GM21717 (cell line): ENCODE results near the gene MARK3.

ENCODE experiments used
- ATAC-seq: cut with Tn5 transposase; IDR thresholded peaks from one replicate; pipeline ENCODE4 v1.9.1; 2021; ENCODE audit warnings: mild to moderate bottlenecking, moderate library complexity; ENCODE audit not compliant: unreplicated experiment

MARK3 gene

DNA sequence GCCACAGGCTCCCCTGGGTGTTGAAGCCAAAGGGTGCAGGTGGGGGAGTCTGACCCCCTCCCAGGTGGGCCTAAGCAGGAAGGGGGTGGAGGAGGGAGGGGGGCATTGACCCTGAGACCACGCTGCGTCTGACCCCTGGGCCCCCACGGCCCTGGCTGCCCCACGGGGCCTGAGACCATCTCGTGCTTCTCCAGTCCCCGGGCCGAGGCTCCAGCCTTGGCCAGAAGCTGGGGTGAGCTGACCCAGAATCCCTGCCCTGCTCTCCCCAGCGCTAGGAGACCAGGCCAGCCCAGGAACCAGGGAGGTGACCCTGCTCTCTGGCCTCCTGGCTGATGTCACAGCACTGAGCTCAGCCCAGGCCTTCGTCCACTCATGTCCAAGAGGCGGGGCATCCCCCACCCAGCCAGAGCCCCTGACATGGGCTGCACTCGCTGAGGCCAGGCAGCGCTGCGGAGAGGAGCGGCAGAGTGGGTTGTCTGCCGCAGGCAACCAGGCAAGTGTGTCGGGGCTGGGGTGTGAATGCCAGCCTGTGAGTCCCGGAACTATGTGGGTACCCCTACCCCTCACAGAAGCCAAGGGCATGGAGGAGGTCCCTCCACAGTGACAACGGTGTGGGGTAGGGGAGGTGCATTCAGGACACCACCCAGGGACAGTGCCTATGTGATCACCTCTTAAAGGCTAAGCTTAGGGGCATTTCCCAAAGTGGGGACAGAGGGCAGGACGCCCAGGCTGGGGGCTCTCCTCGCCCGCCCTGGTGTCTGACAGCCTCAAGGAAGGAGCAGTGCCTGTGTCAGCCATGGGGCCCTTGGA lies 150.1 kb downstream of the MARK3 start:
- ATAC-seq = no peak

GRCh38 chr14:103535891-103536565 lies 150.8 kb downstream of the MARK3 start:
- ATAC-seq = no peak

GRCh38 chr14:103536693-103537092 lies 151.5 kb downstream of the MARK3 start:
- ATAC-seq = no peak

DNA sequence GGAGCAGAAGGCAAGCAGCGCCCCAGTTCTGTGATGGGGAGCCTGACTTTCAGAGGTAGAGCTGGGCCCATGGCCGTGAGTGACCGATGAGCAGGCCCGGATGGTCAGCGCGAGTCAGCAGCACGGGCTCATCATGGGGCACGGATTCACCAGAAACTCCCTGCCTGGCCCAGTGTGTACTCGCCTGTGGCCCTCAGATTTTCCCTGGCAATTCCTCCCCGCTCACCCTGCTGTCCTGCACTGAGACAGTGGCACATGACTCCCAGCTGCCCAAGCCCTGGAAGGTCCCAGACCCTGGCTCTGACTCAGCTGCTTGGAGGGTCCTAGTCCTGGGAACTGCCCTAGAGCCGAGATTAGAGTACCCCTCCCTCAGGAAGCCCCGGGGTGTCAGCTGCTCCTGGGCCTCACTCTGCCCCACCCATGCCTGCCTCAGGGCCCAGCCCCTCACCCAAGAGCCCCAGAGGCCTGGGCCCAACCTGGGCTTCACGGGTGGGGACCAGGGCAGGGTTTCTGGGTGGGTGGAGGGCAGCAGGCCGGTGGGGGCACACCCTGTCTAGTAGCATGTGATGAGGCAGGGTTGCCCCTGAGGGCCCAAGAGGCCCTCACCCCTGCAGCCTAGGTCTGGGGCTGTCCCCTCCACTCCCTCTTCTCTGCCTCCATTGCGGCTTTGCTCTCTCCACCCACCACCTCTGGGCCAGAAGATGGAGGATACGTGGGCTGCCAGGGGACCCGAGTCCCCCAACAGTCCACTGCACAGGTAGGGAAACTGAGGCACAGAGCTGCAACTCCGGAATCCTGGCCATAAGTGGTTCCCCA lies 152.2 kb downstream of the MARK3 start:
- no peak for ATAC-seq

- no peak for ATAC-seq
These were observed 153.3 kb downstream of the MARK3 start for GRCh38 chr14:103538291-103539055.

DNA sequence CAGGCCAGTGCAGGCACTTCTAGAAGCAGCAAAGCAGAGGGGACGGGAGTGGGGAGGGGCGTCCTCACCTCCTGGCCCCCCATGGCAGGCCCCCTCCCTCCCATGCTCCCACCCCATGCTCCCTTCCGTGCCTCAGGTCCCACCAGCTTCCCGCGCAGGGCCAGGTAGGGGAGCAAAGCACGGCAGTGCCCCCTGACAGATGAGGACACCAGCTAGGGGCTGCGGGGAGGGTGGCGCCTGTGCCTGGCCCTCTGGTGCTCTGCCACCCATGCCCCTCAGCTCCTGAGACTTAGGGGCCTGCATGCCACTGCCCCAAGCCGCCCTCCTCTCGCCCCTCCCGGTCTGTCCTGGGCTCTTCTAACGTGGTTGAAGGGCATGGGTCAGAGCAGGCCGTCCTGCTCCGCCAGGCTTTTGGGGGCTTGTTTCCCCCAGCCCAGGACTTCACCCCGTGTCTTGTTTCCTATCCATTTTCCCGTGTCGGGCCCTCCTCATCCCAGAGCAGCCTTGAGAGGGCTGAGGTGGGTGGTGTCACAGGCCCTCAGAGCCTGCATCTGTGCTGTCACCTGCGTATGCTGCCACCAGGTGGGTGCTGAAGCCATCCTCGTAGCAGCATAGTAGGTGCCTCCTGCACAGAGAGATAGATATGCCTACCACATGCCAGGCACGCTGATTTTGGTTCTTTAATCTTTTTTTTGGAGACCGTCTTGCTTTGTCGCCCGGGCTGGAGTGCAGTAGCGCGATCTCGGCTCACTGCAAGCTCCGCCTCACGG lies 154.0 kb downstream of the MARK3 start:
- ATAC-seq = no peak

GRCh38 chr14:103540821-103541708 lies 155.8 kb downstream of the MARK3 start:
- ATAC-seq = no peak

DNA sequence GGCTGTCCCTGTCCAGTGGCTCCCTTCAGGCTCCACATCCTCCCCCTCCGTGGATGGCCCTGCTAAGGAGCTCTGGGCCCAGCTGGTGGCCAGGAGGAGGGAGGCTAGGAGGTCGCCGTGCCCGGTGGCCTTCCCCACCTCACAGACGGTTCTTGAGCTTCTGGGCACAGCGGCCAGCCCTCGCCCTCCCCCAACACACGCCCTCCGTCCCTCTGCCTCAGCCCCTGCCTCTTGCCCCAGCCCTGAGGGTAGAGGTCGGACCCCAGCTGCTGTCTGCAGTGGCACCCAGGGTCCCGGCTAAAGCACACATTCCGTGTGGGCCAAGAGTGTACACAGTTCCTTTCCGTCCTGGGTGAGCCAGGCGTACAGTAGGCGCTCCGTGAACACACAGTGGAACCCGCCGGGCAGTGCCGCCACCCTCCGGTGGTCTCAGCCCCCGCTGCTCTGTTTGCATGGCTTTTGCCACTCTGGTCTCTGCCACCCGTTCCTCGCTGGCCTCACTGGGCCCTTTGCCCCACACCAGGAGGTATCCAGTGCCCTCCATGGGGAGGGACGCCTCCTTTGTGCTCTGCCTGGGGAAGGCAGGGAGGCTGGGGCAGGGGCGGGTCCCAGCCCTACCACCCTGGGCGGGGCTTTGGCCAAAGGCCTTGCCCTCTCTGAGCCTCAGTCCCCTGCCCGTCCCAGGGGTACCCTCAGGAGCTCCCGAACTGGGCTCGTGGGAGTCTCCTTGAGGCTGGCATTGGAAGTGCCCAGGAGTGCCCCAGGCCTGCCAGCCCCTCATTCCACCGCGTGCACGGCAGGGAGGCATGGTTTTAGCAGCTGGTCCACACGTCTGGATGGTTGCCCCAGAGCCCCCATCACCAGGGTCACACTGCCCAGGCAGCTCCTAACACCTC lies 156.7 kb downstream of the MARK3 start:
- ATAC-seq = no peak

- ATAC-seq = no peak
These were observed 157.4 kb downstream of the MARK3 start for GRCh38 chr14:103542605-103543088.

DNA sequence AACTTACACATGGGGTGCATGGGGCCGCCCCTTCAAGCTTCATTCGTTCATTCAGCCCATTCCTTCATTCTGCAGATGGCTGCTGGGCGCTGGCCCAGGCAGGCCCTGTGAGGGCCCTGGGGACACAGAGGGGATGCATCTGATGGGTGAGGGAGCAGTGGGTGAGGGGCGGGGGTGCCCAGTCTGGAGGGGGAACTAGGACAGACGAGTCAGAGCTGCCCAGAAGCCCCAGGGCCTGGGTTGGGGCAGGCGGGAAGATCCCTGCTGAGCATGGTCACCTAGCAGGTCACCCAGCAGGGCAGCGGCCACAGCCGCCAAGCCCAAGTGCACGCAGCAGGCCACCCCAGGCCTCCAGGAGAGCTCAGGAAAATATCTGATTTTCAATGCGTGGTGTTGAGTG lies 157.9 kb downstream of the MARK3 start:
- no peak for ATAC-seq

- no peak for ATAC-seq
These were observed 158.6 kb downstream of the MARK3 start for GRCh38 chr14:103543721-103544387.

DNA sequence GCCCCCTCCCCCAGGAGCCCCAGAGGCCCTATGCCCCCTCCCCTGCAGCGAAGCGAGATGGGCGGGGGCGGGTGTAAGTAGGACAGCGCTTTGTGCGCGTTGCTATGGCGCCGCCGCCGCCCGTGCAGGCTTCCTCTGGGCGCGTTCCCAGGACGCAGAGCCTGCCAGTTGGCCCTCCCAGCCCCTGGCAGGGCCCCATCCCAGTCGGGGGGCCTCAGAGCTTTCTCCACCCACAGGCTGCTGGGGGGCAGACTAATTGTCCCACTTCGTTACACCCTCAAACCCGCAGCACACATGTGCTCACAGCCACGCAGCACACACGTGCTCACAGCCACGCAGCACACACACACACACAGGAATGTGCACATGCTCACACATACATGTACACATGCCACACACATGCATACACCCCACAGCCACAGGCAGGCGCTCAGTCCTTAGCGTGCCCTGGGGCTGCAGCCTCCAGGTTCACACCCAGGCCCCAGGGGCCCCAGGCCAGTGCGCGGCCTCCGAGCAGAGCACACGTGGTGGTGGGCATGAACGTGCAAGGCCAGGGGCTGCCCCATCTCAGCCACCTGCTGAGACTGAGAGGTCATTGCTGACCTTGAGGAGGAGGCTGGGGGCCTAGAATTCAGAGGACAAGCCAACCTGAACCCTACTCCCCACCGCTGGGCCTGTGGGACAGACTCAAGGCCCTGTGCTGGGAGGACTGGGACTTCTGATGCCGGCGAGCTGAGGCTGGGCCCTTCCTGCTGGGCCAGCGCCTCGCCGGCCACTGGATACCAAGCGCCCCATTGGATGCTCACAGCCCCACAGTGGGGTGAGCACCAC lies 159.4 kb downstream of the MARK3 start:
- no peak for ATAC-seq

DNA sequence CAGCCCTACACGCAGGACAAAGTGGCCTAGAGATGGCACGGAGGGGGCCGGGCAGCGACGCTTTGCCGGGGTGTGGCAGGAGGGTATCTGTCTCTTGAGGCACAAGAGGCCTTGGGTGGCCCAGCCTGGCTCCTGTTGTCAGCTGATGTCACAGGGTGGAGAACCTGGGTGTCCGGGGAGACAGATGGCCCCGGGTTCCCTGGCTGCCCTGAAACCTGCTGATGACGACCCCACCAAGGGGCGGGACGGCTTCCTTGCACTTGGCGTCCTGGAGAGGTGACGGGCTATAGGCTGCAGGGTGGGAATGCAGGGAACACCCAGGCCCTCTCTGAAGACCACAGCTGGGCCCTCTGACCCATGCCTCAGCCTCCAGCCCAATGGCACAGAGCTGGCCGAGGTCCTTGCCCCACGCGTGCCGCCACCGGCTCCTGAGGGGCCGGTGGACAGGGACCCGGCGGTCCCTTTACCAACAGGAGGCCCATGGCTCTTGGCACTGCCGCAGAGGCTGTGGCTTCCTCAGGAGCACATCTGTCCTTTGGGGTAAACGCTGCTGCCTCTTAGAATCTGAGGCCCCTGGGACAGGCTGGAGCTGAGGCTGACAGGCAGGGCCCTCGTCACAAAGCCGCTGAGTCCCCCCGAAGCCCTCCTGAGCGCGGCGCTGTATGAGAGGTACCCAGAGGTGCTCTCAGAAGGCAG lies 160.2 kb downstream of the MARK3 start:
- no peak for ATAC-seq

DNA sequence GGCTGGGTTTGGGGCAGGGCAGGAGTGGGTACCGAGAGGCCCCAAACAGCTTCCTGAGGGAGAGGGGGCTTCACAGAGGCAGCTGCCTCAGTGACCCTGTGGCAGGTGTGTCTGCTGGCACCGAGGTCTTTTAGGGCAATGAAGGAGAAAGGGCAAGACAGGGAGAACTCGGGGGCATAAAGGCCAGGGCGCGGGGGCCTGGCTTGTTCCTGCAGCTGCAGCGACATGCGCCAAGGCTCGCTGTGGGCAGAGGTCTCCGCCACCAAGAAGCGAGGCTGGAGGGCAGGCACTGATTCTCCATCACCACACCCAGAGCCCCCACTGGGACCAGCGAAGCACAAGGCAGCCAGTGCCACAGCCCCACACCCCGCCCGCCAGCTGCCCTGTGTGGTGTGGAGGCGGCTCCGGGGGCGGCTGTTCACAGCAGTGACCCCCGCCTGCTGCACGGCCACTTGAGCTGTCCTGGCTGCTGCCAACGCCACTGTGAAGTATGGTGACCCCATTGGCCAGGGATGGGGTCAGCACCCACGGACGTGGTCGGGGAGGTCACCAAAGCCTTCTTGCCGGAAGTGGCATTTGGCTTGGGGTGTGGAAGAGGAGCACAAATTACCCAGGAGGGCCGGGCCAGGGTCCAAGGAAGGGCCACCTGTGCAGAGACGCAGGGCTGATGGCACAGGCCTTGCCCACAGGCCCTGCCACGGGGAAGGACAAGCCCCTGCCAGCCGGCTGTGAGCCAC lies 160.9 kb downstream of the MARK3 start:
- no peak for ATAC-seq
